Natural killer cell (primary cell): Measurements from ENCODE around the gene MYBPC2. TPM values are rescaled to one million over a fixed set of nuclear protein-coding genes. Genes with fewer than 3 reads are reported as not detected.
A peak's percentile ranks its signal among the peaks of the same experiment; 100 is the strongest.

Experiments used
- ATAC-seq, 3 donors: fragments of 150-1000 bp in 2 of 3; fragments of 200-7000 bp in 1 of 3; cut with Tn5 transposase; 1 replicate in 1 of 3; 2 replicates in 2 of 3; pipeline ENCODE4 v1.10.0; 2021; ENCODE audit warnings: mild to moderate bottlenecking in 2 of 3, moderate library complexity in 2 of 3
- DNase-seq, 2 donors: peaks; one replicate each; pipeline versions ENCODE4 v3.0.0 to v3.0.0-alpha.2; 2013 to 2021; ENCODE audit warnings: mixed read lengths in 1 of 2
- H3K27ac ChIP-seq: one replicate; pipeline ENCODE4 v1.5.1; 2013; ENCODE audit warnings: mild to moderate bottlenecking, low read length
- H3K27me3 ChIP-seq: one replicate; pipeline ENCODE4 v1.6.1; 2013; ENCODE audit warnings: low read length; ENCODE audit not compliant: control insufficient read depth, insufficient read depth
- H3K36me3 ChIP-seq: one replicate; pipeline ENCODE4 v1.6.1; 2013; ENCODE audit warnings: low read length; ENCODE audit not compliant: control insufficient read depth, insufficient read depth
- H3K4me1 ChIP-seq: one replicate; pipeline ENCODE4 v1.6.1; 2013; ENCODE audit warnings: low read length; ENCODE audit not compliant: control insufficient read depth, insufficient read depth
- H3K4me3 ChIP-seq: one replicate; pipeline ENCODE4 v1.5.1; 2013; ENCODE audit warnings: low read length
- H3K9me3 ChIP-seq: one replicate; pipeline ENCODE4 v1.6.1; 2013; ENCODE audit warnings: low read length; ENCODE audit not compliant: control insufficient read depth, insufficient read depth
- H3K27ac Mint-ChIP-seq, 2 donors: one replicate each; pipeline ENCODE4 v1.8.0; 2022; ENCODE audit warnings: mild to moderate bottlenecking in 2 of 2, mixed read lengths in 2 of 2, moderate library complexity in 1 of 2
- H3K27me3 Mint-ChIP-seq, 2 donors: one replicate each; pipeline ENCODE4 v1.8.0; 2022; ENCODE audit warnings: low read depth in 2 of 2, mixed read lengths in 2 of 2
- H3K36me3 Mint-ChIP-seq: one replicate; pipeline ENCODE4 v1.8.0; 2022; ENCODE audit warnings: mixed read lengths
- H3K4me1 Mint-ChIP-seq, 2 donors: one replicate each; pipeline ENCODE4 v1.8.0; 2022; ENCODE audit warnings: mixed read lengths in 2 of 2
- H3K4me3 Mint-ChIP-seq: one replicate; pipeline ENCODE4 v1.8.0; 2022; ENCODE audit warnings: mild to moderate bottlenecking, moderate library complexity, mixed read lengths
- H3K9me3 Mint-ChIP-seq, 2 donors: one replicate each; pipeline ENCODE4 v1.8.0; 2022; ENCODE audit warnings: mixed read lengths in 2 of 2
- CTCF ChIP-seq: fragments of 200-600 bp; IDR thresholded peaks from one replicate; pipeline ENCODE4 v1.8.0; 2022; ENCODE audit warnings: antibody characterized with exemption
- WGBS: methylation state at CpG from one replicate; pipeline ENCODE4 v1.1.7; 2013; ENCODE audit warnings: missing lambda C conversion rate; ENCODE audit not compliant: insufficient coverage; 5-methylcytosine and 5-hydroxymethylcytosine counted together
- intact Hi-C: fragments of 100-400 bp; cut with micrococcal nuclease; formaldehyde crosslinking; loops from one replicate; pipeline ENCODE4 v1.14.2; 2022
- total RNA-seq, 4 donors: library from RNA; stranded (reverse); fragments of 120-200 nt in 1 of 4; gene quantifications; one replicate each; pipeline versions ENCODE4 v1.2.3 to v1.2.4, GENCODE V29; 2013 to 2022

MYBPC2 gene
- total RNA-seq, 3 donors from 2014 or later (not counting 1 experiment from before 2014, with no cell fraction given): 0.09 to 0.15 TPM; not detected in 1

GRCh38 chr19:50406156-50406820 lies 26.4 kb upstream of the MYBPC2 start:
- intact Hi-C loops: no loop called here
- no peaks in the 10 kb centered on the region for H3K9me3 ChIP-seq
- no peak overlapping the region for H3K4me3 ChIP-seq
- DNase-seq: no peak
- H3K27me3 Mint-ChIP-seq: no peaks in the 10 kb centered on the region
- no peaks in the 10 kb centered on the region for H3K36me3 Mint-ChIP-seq
- no peak overlapping the region for H3K27ac ChIP-seq
- no peaks in the 10 kb centered on the region for H3K4me1 ChIP-seq
- TF ChIP-seq CTCF: no peak
- H3K27ac Mint-ChIP-seq: peak overlapping the region in 1 of 2 donors; percentile 51
- H3K4me3 Mint-ChIP-seq: no peak overlapping the region
- H3K4me1 Mint-ChIP-seq: no peaks in the 10 kb centered on the region
- WGBS: 93% methylated on average over 22 of the region's 22 CpGs
- H3K36me3 ChIP-seq: peaks cover 13% of the 10 kb centered on the region
- no peaks in the 10 kb centered on the region for H3K27me3 ChIP-seq
- no peak for ATAC-seq
- H3K9me3 Mint-ChIP-seq: no peaks in the 10 kb centered on the region

- intact Hi-C loops: no loop called here
- H3K36me3 Mint-ChIP-seq: no peaks in the 10 kb centered on the region
- H3K36me3 ChIP-seq: peaks cover 11% of the 10 kb centered on the region
- no peak overlapping the region for H3K4me3 ChIP-seq
- H3K27ac Mint-ChIP-seq: peak overlapping the region in 1 of 2 donors; percentile 51
- no peak for TF ChIP-seq CTCF
- H3K27me3 Mint-ChIP-seq: no peaks in the 10 kb centered on the region
- no peaks in the 10 kb centered on the region for H3K9me3 ChIP-seq
- 97% methylated on average over 19 of the region's 19 CpGs for WGBS
- H3K27ac ChIP-seq: no peak overlapping the region
- no peak for DNase-seq
- H3K4me3 Mint-ChIP-seq: no peak overlapping the region
- no peaks in the 10 kb centered on the region for H3K9me3 Mint-ChIP-seq
- ATAC-seq: no peak
- no peaks in the 10 kb centered on the region for H3K27me3 ChIP-seq
- H3K4me1 ChIP-seq: no peaks in the 10 kb centered on the region
- no peaks in the 10 kb centered on the region for H3K4me1 Mint-ChIP-seq
Measured at GRCh38 chr19:50406829-50407228, 25.9 kb upstream of the MYBPC2 start.

DNA sequence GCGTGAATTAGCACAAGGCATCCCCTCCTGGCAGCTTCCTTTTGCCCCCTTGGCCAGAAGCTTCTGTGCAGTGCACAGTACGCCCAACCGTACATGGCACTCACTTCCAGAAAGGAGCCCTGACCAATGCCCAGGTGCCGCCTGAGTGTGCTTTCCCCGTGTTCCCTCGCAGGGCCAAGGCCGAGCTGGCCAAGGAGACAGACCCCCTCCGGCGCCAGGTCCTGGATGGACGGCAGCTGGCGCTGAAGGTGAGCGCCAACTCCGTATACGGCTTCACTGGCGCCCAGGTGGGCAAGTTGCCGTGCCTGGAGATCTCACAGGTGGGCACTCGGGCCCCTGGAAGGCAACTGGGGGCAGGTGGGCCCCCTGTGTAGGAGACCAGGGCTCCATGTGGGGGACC lies 23.3 kb upstream of the MYBPC2 start:
- no peak overlapping the region for H3K27ac ChIP-seq
- H3K4me1 ChIP-seq: peaks cover 2% of the 10 kb centered on the region
- no peaks in the 10 kb centered on the region for H3K27me3 Mint-ChIP-seq
- H3K36me3 ChIP-seq: peaks cover 9% of the 10 kb centered on the region
- no peaks in the 10 kb centered on the region for H3K9me3 Mint-ChIP-seq
- H3K27ac Mint-ChIP-seq: no peak overlapping the region
- H3K4me3 Mint-ChIP-seq: no peak overlapping the region
- H3K4me3 ChIP-seq: no peak overlapping the region
- no peaks in the 10 kb centered on the region for H3K36me3 Mint-ChIP-seq
- H3K4me1 Mint-ChIP-seq: no peaks in the 10 kb centered on the region
- DNase-seq: no peak
- ATAC-seq: peak in 1 of 3 donors; percentile 21
- H3K9me3 ChIP-seq: no peaks in the 10 kb centered on the region
- H3K27me3 ChIP-seq: no peaks in the 10 kb centered on the region
- WGBS: 98% methylated on average over 17 of the region's 17 CpGs
- no peak for TF ChIP-seq CTCF
- intact Hi-C loops: no loop called here

DNA sequence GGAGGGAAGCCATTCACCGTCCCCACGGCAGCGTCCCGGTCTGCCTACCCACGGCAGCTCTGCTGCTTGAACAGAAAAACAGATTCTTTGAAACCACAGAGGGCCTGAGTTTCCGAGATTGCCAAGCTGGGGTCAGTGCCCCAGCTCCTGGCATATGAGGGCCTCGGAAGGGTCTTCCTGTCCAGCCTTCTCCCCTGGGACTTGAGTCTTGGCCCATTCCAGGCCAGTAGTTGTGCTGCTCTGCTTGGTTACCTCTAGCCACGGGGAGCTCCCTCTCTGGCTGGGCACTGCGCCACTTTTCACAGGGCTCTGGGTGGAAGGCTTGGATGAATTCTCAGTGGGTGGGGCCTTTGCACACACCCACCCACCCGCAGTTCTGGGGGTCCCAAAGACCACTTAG lies 22.6 kb upstream of the MYBPC2 start:
- TF ChIP-seq CTCF: no peak
- H3K27ac Mint-ChIP-seq: no peak overlapping the region
- peaks cover 0 to 6% of the 10 kb centered on the region in 2 donors for H3K4me1 Mint-ChIP-seq
- Histone ChIP-seq H3K4me1 (peaks cover 9% of the 10 kb centered on the region), H3K27me3 (no peaks in the 10 kb centered on the region), H3K27ac (no peak overlapping the region), H3K36me3 (peaks cover 9% of the 10 kb centered on the region), H3K9me3 (no peaks in the 10 kb centered on the region), H3K4me3 (no peak overlapping the region)
- no peaks in the 10 kb centered on the region for H3K27me3 Mint-ChIP-seq
- WGBS: 93% methylated on average over 10 of the region's 10 CpGs
- DNase-seq (no peak), ATAC-seq (no peak)
- H3K9me3 Mint-ChIP-seq: no peaks in the 10 kb centered on the region
- H3K4me3 Mint-ChIP-seq: no peak overlapping the region
- intact Hi-C loops: no loop called here
- no peaks in the 10 kb centered on the region for H3K36me3 Mint-ChIP-seq
